NCI-H2196 (cell line): ENCODE measurements around the gene PLPPR3.

Experiments
- DNase-seq: peaks from one replicate; lab custom pipeline; 2025; ENCODE audit not compliant: unreplicated experiment; lab: John Stamatoyannopoulos, UW

The PLPPR3 gene

GRCh38 chr19:810077-810855 lies 11.5 kb downstream of the PLPPR3 start:
- DNase-seq: no peak

GRCh38 chr19:808423-808775 lies 13.4 kb downstream of the PLPPR3 start:
- no peak for DNase-seq

GRCh38 chr19:807627-808422 lies 13.9 kb downstream of the PLPPR3 start:
- no peak for DNase-seq

GRCh38 chr19:806815-807421 lies 14.8 kb downstream of the PLPPR3 start:
- DNase-seq: no peak

- DNase-seq: no peak
These were observed 15.9 kb downstream of the PLPPR3 start for GRCh38 chr19:805600-806550.

GRCh38 chr19:805166-805551 lies 16.6 kb downstream of the PLPPR3 start:
- no peak for DNase-seq

- DNase-seq: no peak
These were observed 17.2 kb downstream of the PLPPR3 start for GRCh38 chr19:804419-805165.

- no peak for DNase-seq
These were observed 17.9 kb downstream of the PLPPR3 start for GRCh38 chr19:803686-804418.

- DNase-seq: no peak
These were observed 18.6 kb downstream of the PLPPR3 start for GRCh38 chr19:803099-803561.

- DNase-seq: peak; percentile 81
These were observed 19.2 kb downstream of the PLPPR3 start for GRCh38 chr19:802498-803098.

- peak; percentile 50 for DNase-seq
These were observed 19.8 kb downstream of the PLPPR3 start for GRCh38 chr19:801861-802497.

- DNase-seq: peak; percentile 81
These were observed 20.5 kb downstream of the PLPPR3 start for GRCh38 chr19:801030-801860.

GRCh38 chr19:800360-801029 lies 21.3 kb downstream of the PLPPR3 start:
- DNase-seq: peak; percentile 58

GRCh38 chr19:799076-799881 lies 22.5 kb downstream of the PLPPR3 start:
- DNase-seq: peak; percentile 19

GRCh38 chr19:798415-799075 lies 23.2 kb downstream of the PLPPR3 start:
- DNase-seq: no peak
